HG03558 (cell line): ENCODE data around the gene ITGB3.
A peak's percentile ranks its signal among the peaks of the same experiment; 100 is the strongest.

Experiments used
- ATAC-seq: cut with Tn5 transposase; IDR thresholded peaks from one replicate; pipeline ENCODE4 v1.9.1; 2021; ENCODE audit warnings: moderate number of reproducible peaks; ENCODE audit not compliant: unreplicated experiment; ENCODE audit errors: extremely low read depth

The ITGB3 gene

GRCh38 chr17:47274319-47275069 lies 20.9 kb downstream of the ITGB3 start:
- no peak for ATAC-seq

GRCh38 chr17:47275245-47275984 lies 21.8 kb downstream of the ITGB3 start:
- no peak for ATAC-seq

GRCh38 chr17:47276444-47276843 lies 22.8 kb downstream of the ITGB3 start:
- ATAC-seq = no peak

GRCh38 chr17:47276868-47277267 lies 23.2 kb downstream of the ITGB3 start:
- no peak for ATAC-seq

- no peak for ATAC-seq
Measured at GRCh38 chr17:47277921-47278320, 24.3 kb downstream of the ITGB3 start.

- no peak for ATAC-seq
Measured at GRCh38 chr17:47278561-47278960, 24.9 kb downstream of the ITGB3 start.

- no peak for ATAC-seq
Measured at GRCh38 chr17:47279062-47279801, 25.6 kb downstream of the ITGB3 start.

GRCh38 chr17:47280072-47280811 lies 26.6 kb downstream of the ITGB3 start:
- no peak for ATAC-seq

- no peak for ATAC-seq
Measured at GRCh38 chr17:47281216-47281615, 27.6 kb downstream of the ITGB3 start.

GRCh38 chr17:47285003-47285402 lies 31.4 kb downstream of the ITGB3 start:
- ATAC-seq = no peak

GRCh38 chr17:47286198-47286914 lies 32.7 kb downstream of the ITGB3 start:
- ATAC-seq = peak; percentile 43

GRCh38 chr17:47287068-47287467 lies 33.4 kb downstream of the ITGB3 start:
- no peak for ATAC-seq

GRCh38 chr17:47287639-47288038 lies 34.0 kb downstream of the ITGB3 start:
- no peak for ATAC-seq

GRCh38 chr17:47288531-47289116 lies 35.0 kb downstream of the ITGB3 start:
- no peak for ATAC-seq

GRCh38 chr17:47289302-47289701 lies 35.7 kb downstream of the ITGB3 start:
- no peak for ATAC-seq

- ATAC-seq = no peak
Measured at GRCh38 chr17:47290870-47291241, 37.2 kb downstream of the ITGB3 start.

- no peak for ATAC-seq
Measured at GRCh38 chr17:47291242-47291873, 37.7 kb downstream of the ITGB3 start.

- ATAC-seq = no peak
Measured at GRCh38 chr17:47292206-47292605, 38.6 kb downstream of the ITGB3 start.
